ENCODE results near the gene NLRC3.
A peak's percentile ranks its signal among the peaks of the same experiment; 100 is the strongest.

Gene NLRC3

GRCh38 chr16:3548859-3549258 lies 28.3 kb downstream of the NLRC3 start:
- no peak for DNase-seq (ENCODE audit: low read depth in 2 of 2)

- no peak for DNase-seq (ENCODE audit: low read depth in 2 of 2)
Measured at GRCh38 chr16:3548445-3548844, 28.8 kb downstream of the NLRC3 start.

GRCh38 chr16:3546986-3547682 lies 30.1 kb downstream of the NLRC3 start:
- DNase-seq (ENCODE audit: low read depth in 2 of 2) = no peak

GRCh38 chr16:3542601-3543373 lies 34.4 kb downstream of the NLRC3 start:
- no peak for DNase-seq (ENCODE audit: low read depth in 2 of 2)

GRCh38 chr16:3541527-3542155 lies 35.6 kb downstream of the NLRC3 start:
- DNase-seq (ENCODE audit: low read depth in 2 of 2) = no peak

- no peak for DNase-seq (ENCODE audit: low read depth in 2 of 2)
Measured at GRCh38 chr16:3538222-3538621, 39.0 kb downstream of the NLRC3 start.

- no peak for DNase-seq (ENCODE audit: low read depth in 2 of 2)
Measured at GRCh38 chr16:3536851-3537250, 40.4 kb downstream of the NLRC3 start.

GRCh38 chr16:3536271-3536731 lies 40.9 kb downstream of the NLRC3 start:
- no peak for DNase-seq (ENCODE audit: low read depth in 2 of 2)

GRCh38 chr16:3534126-3534525 lies 43.1 kb downstream of the NLRC3 start:
- no peak for DNase-seq (ENCODE audit: low read depth in 2 of 2)

GRCh38 chr16:3532741-3533140 lies 44.5 kb downstream of the NLRC3 start:
- DNase-seq (ENCODE audit: low read depth in 2 of 2) = no peak

- DNase-seq (ENCODE audit: low read depth in 2 of 2) = no peak
Measured at GRCh38 chr16:3530371-3530914, 46.8 kb downstream of the NLRC3 start.

GRCh38 chr16:3529175-3529574 lies 48.0 kb downstream of the NLRC3 start:
- no peak for DNase-seq (ENCODE audit: low read depth in 2 of 2)

- no peak for DNase-seq (ENCODE audit: low read depth in 2 of 2)
Measured at GRCh38 chr16:3528406-3528805, 48.8 kb downstream of the NLRC3 start.

GRCh38 chr16:3527216-3527829 lies 49.9 kb downstream of the NLRC3 start:
- peak; percentile 10 to 56 for DNase-seq (ENCODE audit: low read depth in 2 of 2)

- no peak for DNase-seq (ENCODE audit: low read depth in 2 of 2)
Measured at GRCh38 chr16:3525951-3526350, 51.3 kb downstream of the NLRC3 start.

- no peak for DNase-seq (ENCODE audit: low read depth in 2 of 2)
Measured at GRCh38 chr16:3523281-3523680, 53.9 kb downstream of the NLRC3 start.

- no peak for DNase-seq (ENCODE audit: low read depth in 2 of 2)
Measured at GRCh38 chr16:3520841-3521240, 56.4 kb downstream of the NLRC3 start.

GRCh38 chr16:3520413-3520812 lies 56.8 kb downstream of the NLRC3 start:
- no peak for DNase-seq (ENCODE audit: low read depth in 2 of 2)

- DNase-seq (ENCODE audit: low read depth in 2 of 2) = no peak
Measured at GRCh38 chr16:3519581-3519980, 57.6 kb downstream of the NLRC3 start.

- DNase-seq (ENCODE audit: low read depth in 2 of 2) = no peak
Measured at GRCh38 chr16:3518986-3519348, 58.2 kb downstream of the NLRC3 start.

GRCh38 chr16:3518292-3518985 lies 58.8 kb downstream of the NLRC3 start:
- DNase-seq (ENCODE audit: low read depth in 2 of 2) = no peak

- DNase-seq (ENCODE audit: low read depth in 2 of 2) = no peak
Measured at GRCh38 chr16:3515897-3516296, 61.3 kb downstream of the NLRC3 start.
